Measurements from ENCODE around the gene BMPR1A. TPM values are rescaled to one million over a fixed set of nuclear protein-coding genes. Genes with fewer than 3 reads are reported as not detected.
A peak's percentile ranks its signal among the peaks of the same experiment; 100 is the strongest.

The BMPR1A gene
- total RNA-seq, 1 experiment from 2014 or later: 104 TPM

DNA sequence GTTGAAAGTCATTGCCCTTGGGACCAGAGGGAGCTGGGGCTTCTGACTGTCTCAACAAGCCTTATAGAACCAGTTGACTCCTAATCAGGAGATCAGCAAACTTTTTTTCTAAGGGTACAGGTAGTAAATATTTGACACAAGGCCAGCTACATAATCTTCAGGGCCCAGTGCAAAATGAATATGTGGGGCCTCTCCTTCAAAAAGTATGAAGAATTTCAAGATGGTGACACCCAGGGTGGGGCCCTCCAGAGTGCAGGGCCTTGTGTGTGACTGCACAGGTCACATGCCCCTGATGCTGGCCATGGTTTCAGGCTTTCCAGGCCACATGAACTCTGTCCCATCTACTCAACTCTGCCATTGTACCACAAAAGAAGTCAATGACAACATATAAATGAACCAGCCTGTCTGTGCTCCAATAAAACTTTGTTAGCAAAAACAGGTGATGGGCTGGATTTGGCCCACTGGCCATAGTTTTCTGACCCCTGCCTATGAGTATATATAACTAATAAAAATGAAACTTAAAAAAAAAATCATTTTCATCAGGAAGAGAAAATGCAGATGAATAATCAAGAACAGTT, 194.9 kb downstream of the BMPR1A start:
- ChIA-PET POLR2A (no interaction called here), CTCF (interaction anchor here (1.4 to 3.3 kb wide), 2 partner anchors 9 to 15 kb away, joined by 6 to 9 read pairs; no protein-coding TSS in a partner anchor)
- DNase-seq (ENCODE audit: low spot score): no peak
- Mint-ChIP-seq H3K27me3 (ENCODE audit: low read depth) (no peaks in the 10 kb centered on the region; the same call in none of the 2 replicates), H3K4me3 (no peak overlapping the region), H3K4me1 (peaks cover 43% of the 10 kb centered on the region), H3K27ac (no peak overlapping the region), H3K36me3 (peaks cover 39% of the 10 kb centered on the region), H3K9me3 (peaks cover 40% of the 10 kb centered on the region)
- TF ChIP-seq ZNF317 (CRISPR knock-in tag; IDR thresholded peaks at IDR 0.05; ENCODE audit: borderline replicate concordance, low read depth) (0 out of 2 replicates have a peak, but pooled peaks have one; percentile 54), ZMAT4 (CRISPR knock-in tag; IDR thresholded peaks at IDR 0.05) (no peak)
- ATAC-seq: no peak

GRCh38 chr10:86952106-86952505, 195.7 kb downstream of the BMPR1A start:
- CTCF ChIA-PET: interaction anchor here (1.2 to 3.3 kb wide), 2 partner anchors 9 to 14 kb away, joined by 3 to 9 read pairs; no protein-coding TSS in a partner anchor
- no peak overlapping the region for H3K27ac Mint-ChIP-seq
- TF ChIP-seq E2F1 (CRISPR knock-in tag; IDR thresholded peaks at IDR 0.05) (no peak), ZBTB21 (CRISPR knock-in tag; IDR thresholded peaks at IDR 0.05; ENCODE audit: borderline replicate concordance) (no peak), JAZF1 (CRISPR knock-in tag; IDR thresholded peaks at IDR 0.05) (no peak), ZNF532 (CRISPR knock-in tag; IDR thresholded peaks at IDR 0.05; ENCODE audit: borderline replicate concordance) (no peak), GRHL2 (CRISPR knock-in tag; IDR thresholded peaks at IDR 0.05; ENCODE audit: insufficient replicate concordance, severe bottlenecking) (no peak), AR (CRISPR knock-in tag; IDR thresholded peaks at IDR 0.05) (no peak), PREB (CRISPR knock-in tag; IDR thresholded peaks at IDR 0.05; ENCODE audit: borderline replicate concordance) (no peak), TEAD4 (CRISPR knock-in tag; IDR thresholded peaks at IDR 0.05) (no peak), TCF7 (CRISPR knock-in tag; IDR thresholded peaks at IDR 0.05; ENCODE audit: low read depth) (no peak)
- TF ChIP-seq, protein P1, sequence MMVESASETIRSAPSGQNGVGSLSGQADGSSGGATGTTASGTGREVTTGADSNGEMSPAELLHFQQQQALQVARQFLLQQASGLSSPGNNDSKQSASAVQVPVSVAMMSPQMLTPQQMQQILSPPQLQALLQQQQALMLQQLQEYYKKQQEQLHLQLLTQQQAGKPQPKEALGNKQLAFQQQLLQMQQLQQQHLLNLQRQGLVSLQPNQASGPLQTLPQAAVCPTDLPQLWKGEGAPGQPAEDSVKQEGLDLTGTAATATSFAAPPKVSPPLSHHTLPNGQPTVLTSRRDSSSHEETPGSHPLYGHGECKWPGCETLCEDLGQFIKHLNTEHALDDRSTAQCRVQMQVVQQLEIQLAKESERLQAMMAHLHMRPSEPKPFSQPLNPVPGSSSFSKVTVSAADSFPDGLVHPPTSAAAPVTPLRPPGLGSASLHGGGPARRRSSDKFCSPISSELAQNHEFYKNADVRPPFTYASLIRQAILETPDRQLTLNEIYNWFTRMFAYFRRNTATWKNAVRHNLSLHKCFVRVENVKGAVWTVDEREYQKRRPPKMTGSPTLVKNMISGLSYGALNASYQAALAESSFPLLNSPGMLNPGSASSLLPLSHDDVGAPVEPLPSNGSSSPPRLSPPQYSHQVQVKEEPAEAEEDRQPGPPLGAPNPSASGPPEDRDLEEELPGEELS (CRISPR knock-in tag; IDR thresholded peaks at IDR 0.05): no peak
- TF ChIP-seq, protein P2, sequence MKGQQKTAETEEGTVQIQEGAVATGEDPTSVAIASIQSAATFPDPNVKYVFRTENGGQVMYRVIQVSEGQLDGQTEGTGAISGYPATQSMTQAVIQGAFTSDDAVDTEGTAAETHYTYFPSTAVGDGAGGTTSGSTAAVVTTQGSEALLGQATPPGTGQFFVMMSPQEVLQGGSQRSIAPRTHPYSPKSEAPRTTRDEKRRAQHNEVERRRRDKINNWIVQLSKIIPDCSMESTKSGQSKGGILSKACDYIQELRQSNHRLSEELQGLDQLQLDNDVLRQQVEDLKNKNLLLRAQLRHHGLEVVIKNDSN (CRISPR knock-in tag; IDR thresholded peaks at IDR 0.05): no peak
- TF ChIP-seq, protein P3, sequence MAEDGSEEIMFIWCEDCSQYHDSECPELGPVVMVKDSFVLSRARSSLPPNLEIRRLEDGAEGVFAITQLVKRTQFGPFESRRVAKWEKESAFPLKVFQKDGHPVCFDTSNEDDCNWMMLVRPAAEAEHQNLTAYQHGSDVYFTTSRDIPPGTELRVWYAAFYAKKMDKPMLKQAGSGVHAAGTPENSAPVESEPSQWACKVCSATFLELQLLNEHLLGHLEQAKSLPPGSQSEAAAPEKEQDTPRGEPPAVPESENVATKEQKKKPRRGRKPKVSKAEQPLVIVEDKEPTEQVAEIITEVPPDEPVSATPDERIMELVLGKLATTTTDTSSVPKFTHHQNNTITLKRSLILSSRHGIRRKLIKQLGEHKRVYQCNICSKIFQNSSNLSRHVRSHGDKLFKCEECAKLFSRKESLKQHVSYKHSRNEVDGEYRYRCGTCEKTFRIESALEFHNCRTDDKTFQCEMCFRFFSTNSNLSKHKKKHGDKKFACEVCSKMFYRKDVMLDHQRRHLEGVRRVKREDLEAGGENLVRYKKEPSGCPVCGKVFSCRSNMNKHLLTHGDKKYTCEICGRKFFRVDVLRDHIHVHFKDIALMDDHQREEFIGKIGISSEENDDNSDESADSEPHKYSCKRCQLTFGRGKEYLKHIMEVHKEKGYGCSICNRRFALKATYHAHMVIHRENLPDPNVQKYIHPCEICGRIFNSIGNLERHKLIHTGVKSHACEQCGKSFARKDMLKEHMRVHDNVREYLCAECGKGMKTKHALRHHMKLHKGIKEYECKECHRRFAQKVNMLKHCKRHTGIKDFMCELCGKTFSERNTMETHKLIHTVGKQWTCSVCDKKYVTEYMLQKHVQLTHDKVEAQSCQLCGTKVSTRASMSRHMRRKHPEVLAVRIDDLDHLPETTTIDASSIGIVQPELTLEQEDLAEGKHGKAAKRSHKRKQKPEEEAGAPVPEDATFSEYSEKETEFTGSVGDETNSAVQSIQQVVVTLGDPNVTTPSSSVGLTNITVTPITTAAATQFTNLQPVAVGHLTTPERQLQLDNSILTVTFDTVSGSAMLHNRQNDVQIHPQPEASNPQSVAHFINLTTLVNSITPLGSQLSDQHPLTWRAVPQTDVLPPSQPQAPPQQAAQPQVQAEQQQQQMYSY (CRISPR knock-in tag; IDR thresholded peaks at IDR 0.05): no peak

More at GRCh38 chr10:86952106-86952505, 195.7 kb downstream of the BMPR1A start:
- peaks cover 40% of the 10 kb centered on the region for H3K9me3 Mint-ChIP-seq
- no peaks in the 10 kb centered on the region; the same call in none of the 2 replicates for H3K27me3 Mint-ChIP-seq (ENCODE audit: low read depth)
- H3K4me3 Mint-ChIP-seq: no peak overlapping the region
- peaks cover 39% of the 10 kb centered on the region for H3K36me3 Mint-ChIP-seq
- peaks cover 44% of the 10 kb centered on the region for H3K4me1 Mint-ChIP-seq
- no peak for DNase-seq (ENCODE audit: low spot score)
- POLR2A ChIA-PET: no interaction called here
- ATAC-seq: no peak
